Esophagus (tissue), 2 donors: ENCODE measurements around the gene LRRC4C. TPM values are rescaled to one million over a fixed set of nuclear protein-coding genes. Genes with fewer than 3 reads are reported as not detected.

Experiments
- H3K27ac ChIP-seq, 2 donors: one replicate each; pipeline ENCODE4 v1.5.1; 2013; ENCODE audit warnings: low read depth in 2 of 2, mild to moderate bottlenecking in 2 of 2, inconsistent platforms in 1 of 2, low read length in 1 of 2, moderate library complexity in 1 of 2
- H3K27me3 ChIP-seq, 2 donors: one replicate each; pipeline ENCODE4 v1.6.1; 2013; ENCODE audit warnings: low read length in 2 of 2, control low read depth in 1 of 2, mild to moderate bottlenecking in 1 of 2; ENCODE audit not compliant: insufficient read depth in 2 of 2, control insufficient read depth in 1 of 2
- H3K36me3 ChIP-seq, 2 donors: one replicate each; pipeline ENCODE4 v1.6.1; 2013; ENCODE audit warnings: low read length in 1 of 2; ENCODE audit not compliant: control insufficient read depth in 2 of 2, insufficient read depth in 2 of 2
- H3K4me1 ChIP-seq, 2 donors: one replicate each; pipeline ENCODE4 v1.6.1; 2013; ENCODE audit warnings: low read length in 1 of 2; ENCODE audit not compliant: control insufficient read depth in 2 of 2, insufficient read depth in 2 of 2
- H3K4me3 ChIP-seq, 2 donors: one replicate each; pipeline ENCODE4 v1.5.1; 2013; ENCODE audit warnings: low read length in 2 of 2, mild to moderate bottlenecking in 2 of 2, low read depth in 1 of 2, moderate library complexity in 1 of 2
- H3K9me3 ChIP-seq, 2 donors: one replicate each; pipeline ENCODE4 v1.6.1; 2013; ENCODE audit warnings: mild to moderate bottlenecking in 2 of 2, low read depth in 1 of 2, low read length in 1 of 2, moderate library complexity in 1 of 2; ENCODE audit not compliant: control insufficient read depth in 2 of 2, insufficient read depth in 1 of 2
- WGBS, 2 donors: extraction: QIAGEN DNeasy Blood & Tissue Kit; methylation state at CpG; one replicate each; pipeline ENCODE4 v1.1.7; 2013; 5-methylcytosine and 5-hydroxymethylcytosine counted together
- polyA plus RNA-seq, 2 donors: library from polyadenylated mRNA; stranded (reverse); fragments of 200-250 nt; gene quantifications; one replicate each; pipeline ENCODE4 v1.2.3, GENCODE V29; 2013
- donor health status: healthy with polysubstance abuse.
- donor health status: Bipolar disorder and iron deficiency.

Gene LRRC4C
- polyA plus RNA-seq, 2 donors = 0.04 to 0.12 TPM

GRCh38 chr11:41003339-41004282 is 455.8 kb downstream of the LRRC4C start:
- Histone ChIP-seq H3K4me3 (no peak overlapping the region), H3K27ac (no peak overlapping the region), H3K27me3 (no peaks in the 10 kb centered on the region), H3K9me3 (no peaks in the 10 kb centered on the region), H3K36me3 (no peaks in the 10 kb centered on the region), H3K4me1 (no peaks in the 10 kb centered on the region)
- 47 to 57% methylated on average over 4 of the region's 4 CpGs for WGBS, 2 donors

GRCh38 chr11:40998920-40999319 is 460.5 kb downstream of the LRRC4C start:
- Histone ChIP-seq H3K9me3 (no peaks in the 10 kb centered on the region), H3K4me1 (no peaks in the 10 kb centered on the region), H3K27me3 (no peaks in the 10 kb centered on the region), H3K36me3 (no peaks in the 10 kb centered on the region), H3K27ac (no peak overlapping the region), H3K4me3 (no peak overlapping the region)
- WGBS, 2 donors = 63 to 70% methylated on average over 5 of the region's 5 CpGs

- WGBS, 2 donors = 35 to 39% methylated on average over 1 of the region's 1 CpG
- Histone ChIP-seq H3K9me3 (no peaks in the 10 kb centered on the region), H3K27ac (no peak overlapping the region), H3K4me3 (no peak overlapping the region), H3K27me3 (no peaks in the 10 kb centered on the region), H3K36me3 (no peaks in the 10 kb centered on the region), H3K4me1 (no peaks in the 10 kb centered on the region)
These were observed 471.5 kb downstream of the LRRC4C start for GRCh38 chr11:40987776-40988435.

- H3K9me3 ChIP-seq = no peaks in the 10 kb centered on the region
- no peak overlapping the region for H3K27ac ChIP-seq
- WGBS, 2 donors = 86 to 89% methylated on average over 3 of the region's 3 CpGs
- no peaks in the 10 kb centered on the region for H3K4me1 ChIP-seq
- H3K4me3 ChIP-seq = no peak overlapping the region
- H3K27me3 ChIP-seq = no peaks in the 10 kb centered on the region
- H3K36me3 ChIP-seq = no peaks in the 10 kb centered on the region
These were observed 473.1 kb downstream of the LRRC4C start for GRCh38 chr11:40986320-40986719.

- H3K27me3 ChIP-seq = no peaks in the 10 kb centered on the region
- 79 to 88% methylated on average over 2 of the region's 2 CpGs for WGBS, 2 donors
- H3K36me3 ChIP-seq = no peaks in the 10 kb centered on the region
- no peaks in the 10 kb centered on the region for H3K4me1 ChIP-seq
- H3K4me3 ChIP-seq = no peak overlapping the region
- no peak overlapping the region for H3K27ac ChIP-seq
- H3K9me3 ChIP-seq = peaks cover 3 to 6% of the 10 kb centered on the region in 2 donors
These were observed 484.4 kb downstream of the LRRC4C start for GRCh38 chr11:40975076-40975475.

GRCh38 chr11:40974186-40974795 is 485.2 kb downstream of the LRRC4C start:
- no peaks in the 10 kb centered on the region for H3K27me3 ChIP-seq
- H3K36me3 ChIP-seq = no peaks in the 10 kb centered on the region
- WGBS, 2 donors = 66 to 67% methylated on average over 3 of the region's 3 CpGs

GRCh38 chr11:40958707-40959106 is 500.7 kb downstream of the LRRC4C start:
- no peak overlapping the region for H3K27ac ChIP-seq
- no peaks in the 10 kb centered on the region for H3K9me3 ChIP-seq
- H3K4me3 ChIP-seq = no peak overlapping the region
- no peaks in the 10 kb centered on the region for H3K27me3 ChIP-seq
- no peaks in the 10 kb centered on the region for H3K36me3 ChIP-seq
- H3K4me1 ChIP-seq = no peaks in the 10 kb centered on the region

More at GRCh38 chr11:40974186-40974795, 485.2 kb downstream of the LRRC4C start:
- no peaks in the 10 kb centered on the region for H3K4me1 ChIP-seq
- H3K27ac ChIP-seq = no peak overlapping the region
- H3K4me3 ChIP-seq = no peak overlapping the region
- peaks cover 3 to 9% of the 10 kb centered on the region in 2 donors for H3K9me3 ChIP-seq

- no peaks in the 10 kb centered on the region for H3K27me3 ChIP-seq
- WGBS, 2 donors = 56 to 70% methylated on average over 1 of the region's 1 CpG
- H3K4me1 ChIP-seq = no peaks in the 10 kb centered on the region
- H3K36me3 ChIP-seq = no peaks in the 10 kb centered on the region
- no peak overlapping the region for H3K27ac ChIP-seq
- no peaks in the 10 kb centered on the region for H3K9me3 ChIP-seq
- H3K4me3 ChIP-seq = no peak overlapping the region
These were observed 507.0 kb downstream of the LRRC4C start for GRCh38 chr11:40952479-40952878.

- H3K4me1 ChIP-seq = no peaks in the 10 kb centered on the region
- no peaks in the 10 kb centered on the region for H3K36me3 ChIP-seq
- no peaks in the 10 kb centered on the region for H3K9me3 ChIP-seq
- H3K4me3 ChIP-seq = no peak overlapping the region
- 62 to 69% methylated on average over 4 of the region's 4 CpGs for WGBS, 2 donors
- H3K27ac ChIP-seq = no peak overlapping the region
- no peaks in the 10 kb centered on the region for H3K27me3 ChIP-seq
These were observed 521.5 kb downstream of the LRRC4C start for GRCh38 chr11:40938002-40938401.
